ENCODE results near the gene SNX24.

DNA sequence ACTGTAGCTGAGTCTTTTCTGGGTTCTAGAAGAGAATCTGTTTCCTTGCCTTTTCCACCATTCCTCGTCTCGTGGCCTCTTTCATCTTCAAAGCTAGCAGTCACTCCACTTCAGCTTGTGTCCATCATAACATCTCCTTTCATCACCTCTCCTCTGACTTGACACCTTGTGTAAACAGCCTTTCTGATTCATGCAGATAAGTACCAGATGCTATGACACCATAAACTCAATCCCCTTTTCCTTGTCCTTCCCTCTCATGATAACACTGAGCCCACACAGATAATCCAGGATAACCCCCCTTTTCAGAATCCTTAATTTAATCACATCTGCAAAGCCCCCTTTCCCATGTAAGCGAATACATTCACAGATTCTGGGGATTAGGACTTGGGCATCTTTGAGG is 95.5 kb downstream of the SNX24 start:
- TF ChIP-seq, protein P1, sequence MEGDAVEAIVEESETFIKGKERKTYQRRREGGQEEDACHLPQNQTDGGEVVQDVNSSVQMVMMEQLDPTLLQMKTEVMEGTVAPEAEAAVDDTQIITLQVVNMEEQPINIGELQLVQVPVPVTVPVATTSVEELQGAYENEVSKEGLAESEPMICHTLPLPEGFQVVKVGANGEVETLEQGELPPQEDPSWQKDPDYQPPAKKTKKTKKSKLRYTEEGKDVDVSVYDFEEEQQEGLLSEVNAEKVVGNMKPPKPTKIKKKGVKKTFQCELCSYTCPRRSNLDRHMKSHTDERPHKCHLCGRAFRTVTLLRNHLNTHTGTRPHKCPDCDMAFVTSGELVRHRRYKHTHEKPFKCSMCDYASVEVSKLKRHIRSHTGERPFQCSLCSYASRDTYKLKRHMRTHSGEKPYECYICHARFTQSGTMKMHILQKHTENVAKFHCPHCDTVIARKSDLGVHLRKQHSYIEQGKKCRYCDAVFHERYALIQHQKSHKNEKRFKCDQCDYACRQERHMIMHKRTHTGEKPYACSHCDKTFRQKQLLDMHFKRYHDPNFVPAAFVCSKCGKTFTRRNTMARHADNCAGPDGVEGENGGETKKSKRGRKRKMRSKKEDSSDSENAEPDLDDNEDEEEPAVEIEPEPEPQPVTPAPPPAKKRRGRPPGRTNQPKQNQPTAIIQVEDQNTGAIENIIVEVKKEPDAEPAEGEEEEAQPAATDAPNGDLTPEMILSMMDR (IDR thresholded peaks at IDR 0.05) = no peak
- no peak for TF ChIP-seq EZH2phosphoT487 (IDR thresholded peaks at IDR 0.05)
- no peak for TF ChIP-seq EZH2 (IDR thresholded peaks at IDR 0.05)

Measured in neural progenitor cell (in vitro differentiated cells).